PC-9 (cell line): ENCODE results near the gene IGLL5. TPM values are rescaled to one million over a fixed set of nuclear protein-coding genes. Genes with fewer than 3 reads are reported as not detected.

Experiments
- BruUV-seq: library from RNA; stranded (reverse); fragments of 400-500 nt; replicated peaks from 2 replicates; lab custom pipeline; 2021; lab: Mats Ljungman, UMichigan
- CTCF ChIA-PET: fragments of 300-600 bp; sonication (Branson Sonifier 250); formaldehyde crosslinking; loops from one replicate; lab custom pipeline; 2022; ENCODE audit warnings: antibody characterized with exemption; lab: Charles Lee
- POLR2A ChIA-PET: fragments of 300-600 bp; sonication (Branson Sonifier 250); formaldehyde crosslinking; loops from one replicate; lab custom pipeline; 2022; ENCODE audit warnings: antibody characterized with exemption; ENCODE audit not compliant: unreplicated experiment; lab: Charles Lee
- DNase-seq, 2 experiments: peaks; one replicate each; pipeline versions ENCODE4 v3.0.0 to v3.0.0-alpha.2; 2015 to 2022; ENCODE audit warnings: mixed read lengths in 1 of 2
- H2AFZ ChIP-seq: fragments of 200-600 bp; sonication (generic); 2 replicates; pipeline ENCODE4 v1.8.1; 2017; ENCODE audit warnings: antibody characterized with exemption
- H3F3A ChIP-seq: fragments of 200-600 bp; sonication (generic); 2 replicates; pipeline ENCODE4 v1.8.1; 2017; ENCODE audit warnings: antibody characterized with exemption, mild to moderate bottlenecking, low read depth; ENCODE audit not compliant: insufficient read depth
- H3K27ac ChIP-seq: fragments of 200-600 bp; sonication (generic); 2 replicates; pipeline ENCODE4 v1.6.1; 2016; ENCODE audit warnings: mixed run types
- H3K27me3 ChIP-seq: fragments of 200-600 bp; sonication (generic); 2 replicates; pipeline ENCODE4 v1.6.1; 2016; ENCODE audit warnings: low read depth, mixed run types; ENCODE audit not compliant: insufficient read depth
- H3K36me3 ChIP-seq: fragments of 200-600 bp; sonication (generic); 2 replicates; pipeline ENCODE4 v1.6.1; 2016; ENCODE audit warnings: low read depth, mixed run types
- H3K4me1 ChIP-seq: fragments of 200-600 bp; sonication (generic); replicated peaks from 2 replicates; pipeline ENCODE4 v1.6.1; 2016; ENCODE audit warnings: mixed run types; ENCODE audit not compliant: insufficient read depth
- H3K4me2 ChIP-seq: fragments of 200-600 bp; sonication (generic); 2 replicates; pipeline ENCODE4 v1.6.1; 2017; ENCODE audit warnings: mixed run types
- H3K4me3 ChIP-seq: fragments of 200-600 bp; sonication (generic); 2 replicates; pipeline ENCODE4 v1.6.1; 2016; ENCODE audit warnings: mixed run types
- H3K79me2 ChIP-seq: fragments of 200-600 bp; sonication (generic); 2 replicates; pipeline ENCODE4 v1.6.1; 2017; ENCODE audit warnings: low read depth, mixed run types
- H3K9me2 ChIP-seq: fragments of 200-600 bp; sonication (generic); 2 replicates; pipeline ENCODE4 v1.8.1; 2017; ENCODE audit warnings: mild to moderate bottlenecking; ENCODE audit not compliant: insufficient read depth
- H3K9me3 ChIP-seq: fragments of 200-600 bp; sonication (generic); 2 replicates; pipeline ENCODE4 v1.8.1; 2016; ENCODE audit warnings: low read depth; ENCODE audit not compliant: insufficient read depth
- H4K20me1 ChIP-seq: fragments of 200-600 bp; sonication (generic); 2 replicates; pipeline ENCODE4 v1.8.1; 2017; ENCODE audit not compliant: insufficient read depth
- EZH2 ChIP-seq: fragments of 200-600 bp; sonication (generic); IDR thresholded peaks from 2 replicates; pipeline ENCODE4 v1.8.0; 2017; ENCODE audit warnings: antibody characterized with exemption, low read depth
- intact Hi-C: fragments of 100-400 bp; cut with micrococcal nuclease; formaldehyde crosslinking; loops from one replicate; pipeline ENCODE4 v1.10.0; 2022; ENCODE audit not compliant: unreplicated experiment
- total RNA-seq: library from RNA; stranded (reverse); gene quantifications from 2 replicates; pipeline ENCODE4 v1.2.3, GENCODE V29; 2021
- TF ChIP-seq, protein P1 (sequence below): fragments of 200-600 bp; sonication (generic); conservative IDR thresholded peaks from 2 replicates; pipeline ENCODE4 v1.6.1; 2017; ENCODE audit warnings: mixed run types, antibody characterized with exemption, mild to moderate bottlenecking, moderate library complexity

IGLL5 gene
- total RNA-seq, 1 experiment from 2014 or later = not detected

DNA sequence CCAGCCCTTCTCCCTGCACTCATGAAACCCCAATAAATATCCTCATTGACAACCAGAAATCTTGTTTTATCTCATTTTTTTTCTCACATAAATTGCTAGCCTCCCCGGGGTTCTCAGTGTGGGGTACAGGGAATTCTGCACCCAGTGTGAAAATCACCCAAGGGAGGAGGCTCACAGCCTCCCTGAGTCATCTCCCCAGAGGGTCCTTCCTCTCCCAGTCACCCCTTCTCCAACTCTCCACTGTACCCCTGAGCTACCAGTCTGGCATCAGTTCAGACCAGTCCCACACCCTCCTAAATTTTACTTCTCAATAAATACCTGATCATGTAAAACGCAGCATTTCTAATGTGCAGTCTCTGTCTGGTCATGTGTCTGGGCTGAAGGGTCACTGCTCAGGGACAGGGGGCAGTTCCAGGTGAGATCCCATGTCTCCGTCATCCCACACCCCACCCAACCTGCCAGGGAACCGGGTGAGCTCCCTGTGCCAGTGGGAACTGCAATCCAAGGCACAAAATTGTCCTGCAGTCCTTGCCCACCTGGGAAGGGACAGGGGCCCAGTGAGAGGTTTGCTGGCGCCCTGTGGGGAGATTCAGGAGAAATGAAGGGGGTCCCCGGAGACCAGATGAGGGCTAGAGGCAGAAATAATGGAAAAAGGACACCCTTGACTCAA lies 8.3 kb downstream of the IGLL5 start:
- Histone ChIP-seq H3K9me2 (no peaks in the 10 kb centered on the region), H3K4me3 (no peak overlapping the region), H3K4me2 (no peak overlapping the region), H3F3A (no peaks in the 10 kb centered on the region), H3K4me1 (no peaks in the 10 kb centered on the region), H3K9me3 (no peaks in the 10 kb centered on the region), H3K27me3 (peaks cover 71% of the 10 kb centered on the region), H2AFZ (no peak overlapping the region), H3K79me2 (no peaks in the 10 kb centered on the region), H3K27ac (no peak overlapping the region), H4K20me1 (no peaks in the 10 kb centered on the region), H3K36me3 (no peaks in the 10 kb centered on the region)
- ChIA-PET CTCF (no interaction called here), POLR2A (no interaction called here)
- intact Hi-C loops = no loop called here
- TF ChIP-seq, protein P1, sequence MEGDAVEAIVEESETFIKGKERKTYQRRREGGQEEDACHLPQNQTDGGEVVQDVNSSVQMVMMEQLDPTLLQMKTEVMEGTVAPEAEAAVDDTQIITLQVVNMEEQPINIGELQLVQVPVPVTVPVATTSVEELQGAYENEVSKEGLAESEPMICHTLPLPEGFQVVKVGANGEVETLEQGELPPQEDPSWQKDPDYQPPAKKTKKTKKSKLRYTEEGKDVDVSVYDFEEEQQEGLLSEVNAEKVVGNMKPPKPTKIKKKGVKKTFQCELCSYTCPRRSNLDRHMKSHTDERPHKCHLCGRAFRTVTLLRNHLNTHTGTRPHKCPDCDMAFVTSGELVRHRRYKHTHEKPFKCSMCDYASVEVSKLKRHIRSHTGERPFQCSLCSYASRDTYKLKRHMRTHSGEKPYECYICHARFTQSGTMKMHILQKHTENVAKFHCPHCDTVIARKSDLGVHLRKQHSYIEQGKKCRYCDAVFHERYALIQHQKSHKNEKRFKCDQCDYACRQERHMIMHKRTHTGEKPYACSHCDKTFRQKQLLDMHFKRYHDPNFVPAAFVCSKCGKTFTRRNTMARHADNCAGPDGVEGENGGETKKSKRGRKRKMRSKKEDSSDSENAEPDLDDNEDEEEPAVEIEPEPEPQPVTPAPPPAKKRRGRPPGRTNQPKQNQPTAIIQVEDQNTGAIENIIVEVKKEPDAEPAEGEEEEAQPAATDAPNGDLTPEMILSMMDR = no peak
- TF ChIP-seq EZH2 = no peak
- BruUV-seq = no TSS peak
- no peak for DNase-seq

DNA sequence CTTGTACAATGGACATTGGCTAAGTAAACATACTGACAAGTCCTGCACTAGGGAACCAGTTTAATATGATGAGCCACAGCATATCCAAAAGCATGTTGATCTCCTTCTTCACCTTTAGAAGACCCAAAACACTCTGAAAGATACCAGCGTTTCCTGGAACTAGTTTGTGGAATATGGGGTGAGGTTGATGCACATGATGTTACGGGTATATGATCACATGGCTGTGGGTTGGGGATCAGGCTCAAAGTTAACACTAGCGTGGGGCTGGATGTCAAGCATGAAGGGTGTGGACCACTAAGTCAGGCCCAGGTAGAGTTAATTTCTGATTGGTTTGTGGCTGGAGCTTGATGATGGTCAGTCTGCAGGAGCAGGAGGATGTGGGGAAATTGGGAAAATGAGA lies 9.0 kb downstream of the IGLL5 start:
- Histone ChIP-seq H2AFZ (no peak overlapping the region), H3K4me3 (no peak overlapping the region), H3K79me2 (no peaks in the 10 kb centered on the region), H3K4me1 (no peaks in the 10 kb centered on the region), H3K9me3 (no peaks in the 10 kb centered on the region), H4K20me1 (no peaks in the 10 kb centered on the region), H3K4me2 (no peak overlapping the region), H3K27ac (no peak overlapping the region), H3F3A (no peaks in the 10 kb centered on the region), H3K36me3 (no peaks in the 10 kb centered on the region), H3K27me3 (peaks cover 67% of the 10 kb centered on the region), H3K9me2 (no peaks in the 10 kb centered on the region)
- DNase-seq = no peak
- POLR2A ChIA-PET = no interaction called here
- no TSS peak for BruUV-seq
- CTCF ChIA-PET = no interaction called here
- TF ChIP-seq EZH2 = no peak
- TF ChIP-seq, protein P1 = no peak
- intact Hi-C loops = no loop called here

DNA sequence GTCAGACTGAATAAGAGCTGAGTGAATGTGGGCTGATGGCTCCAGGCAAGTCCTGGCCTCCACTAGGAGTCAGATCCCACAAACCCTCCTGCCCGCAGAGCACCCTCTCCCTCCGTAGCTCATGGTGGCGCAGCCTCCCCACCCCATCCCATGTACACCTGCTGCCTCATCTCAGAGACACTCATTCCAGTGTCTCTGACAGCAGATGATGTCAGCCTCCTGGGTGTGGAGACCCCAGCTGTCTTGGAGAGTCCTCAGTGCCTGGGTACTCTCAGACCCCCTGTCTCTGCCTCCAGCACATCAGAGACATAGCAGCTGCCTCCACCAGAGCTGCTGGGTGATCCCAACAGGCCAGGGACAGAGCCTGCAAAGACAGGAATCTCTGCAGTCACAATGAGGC lies 9.5 kb downstream of the IGLL5 start:
- POLR2A ChIA-PET = no interaction called here
- Histone ChIP-seq H3K27me3 (peaks cover 68% of the 10 kb centered on the region), H3K4me1 (no peaks in the 10 kb centered on the region), H4K20me1 (no peaks in the 10 kb centered on the region), H3K9me2 (no peaks in the 10 kb centered on the region), H3F3A (no peaks in the 10 kb centered on the region), H2AFZ (no peak overlapping the region), H3K4me2 (no peak overlapping the region), H3K27ac (no peak overlapping the region), H3K36me3 (no peaks in the 10 kb centered on the region), H3K79me2 (no peaks in the 10 kb centered on the region), H3K9me3 (no peaks in the 10 kb centered on the region), H3K4me3 (no peak overlapping the region)
- TF ChIP-seq EZH2 = no peak
- TF ChIP-seq, protein P1 = no peak
- intact Hi-C loops = no loop called here
- BruUV-seq = no TSS peak
- CTCF ChIA-PET = no interaction called here
- DNase-seq = no peak
